Activated CD4-positive, alpha-beta T cell treated with anti-CD3 and anti-CD28 coated beads, Interleukin-10, Interleukin-2, amounts not matched to agents 100 ng/mL and 50 ng/mL, durations not matched to agents 16 hours and 8 hours (primary cell): ENCODE measurements around the gene ATP2B2.

Experiments
- DNase-seq: peaks from one replicate; pipeline ENCODE4 v3.0.0-alpha.2; 2020

ATP2B2 gene

DNA sequence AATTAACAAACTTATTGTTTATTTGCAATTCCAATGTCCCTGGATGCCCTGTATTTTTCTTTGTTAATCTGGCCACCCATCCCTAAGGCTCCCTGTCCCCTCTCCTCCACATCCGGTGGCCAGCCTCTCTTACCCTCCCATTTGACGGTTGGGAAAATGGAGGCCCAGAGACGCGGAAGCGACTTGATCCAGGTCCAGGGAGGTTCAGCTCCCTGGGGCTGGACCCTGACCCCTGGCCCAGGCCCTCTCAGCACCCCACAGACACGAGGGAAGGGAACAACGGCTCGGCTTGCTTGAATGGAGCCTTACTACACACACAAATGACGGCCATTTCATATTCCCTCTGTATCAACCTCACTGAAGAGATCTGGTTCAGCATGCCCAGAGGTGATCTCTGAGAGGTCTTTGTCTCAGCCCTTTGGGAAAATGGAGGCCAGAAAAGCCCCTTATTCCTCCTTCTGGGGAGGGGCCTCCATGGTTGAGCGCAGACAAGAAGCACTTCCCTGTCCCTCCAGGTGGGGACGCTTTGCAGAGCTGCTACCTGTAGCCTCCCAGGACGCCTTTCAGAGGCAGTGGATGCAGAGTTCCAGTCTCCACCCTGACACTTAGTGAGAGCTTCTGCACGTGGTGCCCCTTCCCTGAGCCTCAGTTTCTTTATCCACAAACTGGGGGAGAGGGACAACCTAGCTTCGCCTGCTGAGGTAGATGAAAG, 82.1 kb downstream of the ATP2B2 start:
- no peak for DNase-seq

DNA sequence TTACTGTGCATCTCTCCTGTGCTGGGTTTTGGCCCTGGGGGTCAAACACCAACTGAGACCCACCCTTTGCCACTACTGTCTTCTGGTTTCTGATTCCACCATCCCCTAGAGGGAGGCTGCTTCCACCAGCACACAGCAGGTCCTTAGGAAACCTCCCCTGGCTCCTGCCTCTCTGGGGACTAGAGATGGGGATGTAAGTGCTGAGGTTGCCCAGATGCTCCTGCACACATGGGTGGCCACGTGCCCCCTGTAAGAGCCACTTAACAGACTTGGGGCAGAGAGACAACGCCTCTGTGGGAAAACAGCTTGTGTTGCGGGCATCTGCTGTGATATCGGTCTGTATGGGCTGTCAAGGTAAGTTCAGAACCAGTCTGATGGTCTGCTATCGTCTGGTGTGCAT, 83.4 kb downstream of the ATP2B2 start:
- no peak for DNase-seq

DNA sequence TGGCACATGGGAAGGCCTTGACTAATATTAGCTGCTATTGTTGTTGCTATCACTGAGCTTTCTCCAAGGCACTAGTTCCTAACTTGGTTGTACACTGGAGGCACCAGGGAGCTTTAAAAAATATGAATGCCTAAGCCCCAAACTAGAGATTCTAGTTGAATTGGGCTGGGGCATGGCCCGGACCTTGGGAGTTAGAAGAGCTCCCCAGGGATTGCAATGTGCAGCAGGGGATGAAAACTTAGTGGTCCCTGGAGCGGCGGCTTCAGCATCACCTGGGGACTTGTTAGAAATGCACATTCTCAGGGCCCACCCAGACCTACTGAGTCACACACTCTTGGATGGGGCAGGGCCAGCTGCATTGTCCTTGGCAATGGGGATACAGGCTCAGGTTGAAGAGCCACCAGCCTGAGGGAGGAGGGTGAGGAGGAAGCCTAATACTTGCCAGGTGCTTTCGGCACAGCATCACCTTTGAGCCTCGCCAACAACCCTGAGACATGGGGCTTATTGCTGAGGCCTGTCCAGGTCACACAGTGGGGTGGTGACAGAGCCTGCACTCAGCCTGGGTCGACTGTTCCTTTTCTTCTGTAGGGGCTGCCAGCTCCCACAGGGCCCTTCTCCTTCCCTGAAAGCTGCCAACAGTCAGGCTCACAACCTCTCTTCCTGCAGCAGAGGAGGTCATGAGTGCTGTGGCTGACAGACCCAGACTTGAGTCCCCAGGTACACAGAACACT, 84.5 kb downstream of the ATP2B2 start:
- DNase-seq, result no peak

DNA sequence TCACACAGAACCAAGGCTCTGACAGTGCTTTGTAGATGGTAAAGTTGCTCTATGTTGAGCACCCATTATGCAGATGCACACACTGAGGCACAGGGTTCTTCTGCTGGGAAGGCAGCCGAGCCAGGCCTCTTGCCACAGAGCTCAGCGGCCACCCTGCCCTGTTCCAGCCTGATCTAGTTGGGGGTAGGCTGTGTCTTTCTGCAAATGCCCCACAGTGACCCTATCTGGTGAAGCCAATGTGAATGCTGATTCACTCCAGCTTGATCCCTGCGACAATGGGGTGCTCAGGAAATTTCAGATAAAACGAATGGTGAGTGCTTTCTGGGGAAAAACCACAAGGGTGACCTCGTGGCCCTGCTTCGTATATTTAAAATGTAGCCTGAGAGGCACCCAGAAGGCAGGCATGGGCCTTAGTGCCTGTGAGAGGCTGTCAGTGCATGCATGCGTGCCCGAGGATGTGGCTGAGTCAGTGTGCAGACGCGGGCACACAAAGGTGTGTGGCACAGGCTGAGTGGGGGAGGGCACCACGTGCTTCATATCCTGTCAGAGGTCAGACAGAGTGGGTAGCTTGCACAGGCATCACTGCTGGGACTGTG, 85.7 kb downstream of the ATP2B2 start:
- peak; percentile 51 for DNase-seq

DNA sequence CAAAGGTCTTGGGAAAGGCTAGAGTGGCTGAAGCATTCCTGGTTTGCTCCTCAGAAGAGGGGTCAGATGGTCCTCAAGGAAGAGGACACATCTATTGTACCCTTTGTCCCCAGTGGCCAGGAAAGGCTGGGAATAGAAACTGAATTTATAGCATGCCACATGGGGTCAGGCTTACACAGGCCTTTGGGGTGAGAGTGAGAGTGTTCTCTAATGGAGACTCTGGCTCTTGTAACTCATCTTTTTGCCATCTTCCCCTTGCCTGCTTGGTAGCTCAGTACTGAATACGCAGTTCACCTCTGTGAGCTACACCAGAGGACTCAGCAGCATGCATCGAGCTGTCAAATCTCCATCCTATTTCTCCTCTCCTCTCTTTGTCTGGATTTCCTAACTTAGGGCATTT, 87.5 kb downstream of the ATP2B2 start:
- no peak for DNase-seq

DNA sequence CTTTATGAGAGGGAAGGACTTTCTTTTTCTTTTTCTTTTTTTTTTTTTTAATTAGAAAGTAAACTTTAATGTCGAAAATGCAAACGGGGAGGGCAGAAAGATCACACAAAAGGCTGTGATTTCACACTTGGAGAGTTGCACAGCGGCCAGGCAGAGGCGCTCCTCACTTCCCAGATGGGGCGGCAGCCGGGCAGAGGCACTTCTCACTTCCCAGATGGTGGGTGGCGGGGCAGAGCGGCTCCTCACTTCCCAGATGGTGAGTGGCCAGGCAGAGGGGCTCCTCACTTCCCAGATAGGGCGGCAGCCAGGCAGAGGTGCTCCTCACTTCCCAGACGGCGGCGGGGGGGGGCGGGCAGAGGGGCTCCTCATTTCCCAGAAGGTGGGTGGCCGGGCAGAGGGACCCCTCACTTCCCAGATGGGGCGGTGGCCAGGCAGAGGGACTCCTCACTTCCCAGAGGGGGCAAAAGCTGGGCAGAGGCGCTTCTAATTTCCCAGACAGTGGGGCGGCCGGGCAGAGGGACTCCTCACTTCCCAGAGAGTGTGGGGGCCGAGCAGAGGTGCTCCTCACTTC, 88.6 kb downstream of the ATP2B2 start:
- no peak for DNase-seq

DNA sequence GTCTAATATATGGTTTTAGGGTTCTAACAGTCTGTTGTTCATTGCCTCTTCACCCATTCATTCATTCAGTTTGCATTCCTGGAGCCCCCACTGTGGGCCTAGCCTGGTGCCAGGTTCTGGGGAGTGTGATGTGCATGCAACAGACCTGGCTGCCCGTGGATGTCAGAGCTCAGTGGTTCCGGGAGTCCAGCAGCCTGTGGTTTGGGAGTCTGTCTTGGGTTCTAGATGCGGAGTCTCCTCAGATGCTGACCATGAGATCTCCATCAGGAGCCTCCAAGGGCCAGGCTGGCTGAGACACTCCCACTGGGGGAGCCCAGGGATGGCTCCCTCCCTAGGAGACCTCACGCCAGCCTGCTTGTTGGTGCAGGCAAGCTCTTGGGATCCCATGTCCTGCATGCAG, 92.3 kb downstream of the ATP2B2 start:
- DNase-seq, result no peak

DNA sequence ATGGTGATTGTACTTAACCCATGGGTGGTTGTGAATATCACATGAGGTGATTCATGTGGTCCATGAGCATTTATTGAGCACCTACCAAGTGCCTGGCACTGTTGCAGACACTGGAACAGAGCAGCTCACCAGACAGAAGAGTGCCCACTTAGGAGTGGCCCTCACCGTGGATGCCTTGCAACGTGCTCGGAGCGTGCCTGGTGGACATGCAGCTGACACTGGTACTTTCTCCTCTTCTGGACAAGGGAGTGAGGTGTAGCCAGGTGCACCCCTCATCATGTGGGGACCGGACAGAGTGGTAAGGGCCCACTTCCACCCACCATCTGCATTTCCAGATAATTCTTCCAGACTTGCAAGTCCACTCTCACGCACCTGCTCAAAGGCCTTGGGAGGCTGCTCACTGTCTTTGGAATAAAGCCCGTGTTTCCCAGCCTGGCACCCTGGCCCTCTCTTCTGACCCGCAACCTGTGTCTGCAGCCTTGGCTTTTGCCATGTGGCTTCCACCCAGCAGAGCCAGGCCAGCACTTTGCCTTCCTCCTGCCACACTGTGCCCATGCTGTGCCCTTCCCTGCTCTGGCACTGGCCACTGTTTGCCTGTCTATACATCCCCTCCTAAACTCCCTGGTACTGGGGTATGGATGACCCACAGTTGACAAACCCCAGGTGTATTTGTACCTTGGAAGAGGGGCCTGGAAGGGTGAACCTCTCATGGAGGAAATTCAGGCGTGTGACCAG, 93.6 kb downstream of the ATP2B2 start:
- DNase-seq, result no peak

DNA sequence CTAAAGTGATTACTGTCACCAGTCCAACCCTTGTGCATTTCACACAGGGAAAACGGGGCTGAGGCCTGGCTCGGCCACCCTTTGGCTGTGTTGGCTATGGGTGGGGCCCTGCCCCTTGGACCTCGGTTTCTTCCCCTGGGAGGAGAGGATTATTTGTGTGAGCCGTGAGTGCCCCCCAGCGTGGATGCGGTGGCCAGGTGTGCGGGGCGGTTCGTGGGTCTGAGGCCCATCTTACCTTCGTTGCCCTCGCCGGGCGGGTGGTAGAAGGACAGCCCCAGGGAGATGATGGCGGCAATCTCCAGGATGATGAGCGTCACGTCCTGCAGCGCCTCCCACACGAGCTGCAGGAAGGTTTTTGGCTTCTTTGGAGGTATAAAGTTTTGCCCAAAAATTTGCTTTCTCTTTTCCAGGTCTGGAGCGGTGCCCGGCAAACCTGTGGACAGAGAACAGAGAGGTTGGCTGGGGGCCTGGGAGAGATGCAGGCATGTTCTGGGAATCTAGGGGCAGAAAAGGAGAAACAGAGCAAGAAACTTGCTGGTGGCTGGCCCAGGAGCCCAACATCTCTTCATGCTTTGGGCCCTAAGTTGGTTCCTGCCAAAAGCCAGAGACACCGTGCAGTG, 94.9 kb downstream of the ATP2B2 start:
- no peak for DNase-seq

DNA sequence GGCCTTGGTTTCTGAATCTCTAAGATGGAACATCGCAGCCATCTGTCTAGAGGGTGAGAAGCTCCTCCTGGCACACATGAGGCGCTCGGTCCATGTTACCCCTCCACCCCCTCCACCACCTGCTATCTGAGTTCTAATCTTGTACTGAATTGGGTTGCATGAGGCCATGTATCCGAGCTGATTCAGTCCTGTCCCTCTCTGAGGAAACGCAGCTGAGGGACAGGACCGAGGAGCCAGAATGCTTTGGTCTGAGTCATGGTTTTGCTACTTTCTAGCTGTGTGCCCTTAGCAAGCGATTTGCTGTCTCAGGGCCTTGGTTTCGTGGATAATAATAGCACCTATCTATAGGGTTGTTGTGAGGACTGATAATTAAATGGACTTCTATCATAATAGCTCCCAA, 96.7 kb downstream of the ATP2B2 start:
- no peak for DNase-seq

DNA sequence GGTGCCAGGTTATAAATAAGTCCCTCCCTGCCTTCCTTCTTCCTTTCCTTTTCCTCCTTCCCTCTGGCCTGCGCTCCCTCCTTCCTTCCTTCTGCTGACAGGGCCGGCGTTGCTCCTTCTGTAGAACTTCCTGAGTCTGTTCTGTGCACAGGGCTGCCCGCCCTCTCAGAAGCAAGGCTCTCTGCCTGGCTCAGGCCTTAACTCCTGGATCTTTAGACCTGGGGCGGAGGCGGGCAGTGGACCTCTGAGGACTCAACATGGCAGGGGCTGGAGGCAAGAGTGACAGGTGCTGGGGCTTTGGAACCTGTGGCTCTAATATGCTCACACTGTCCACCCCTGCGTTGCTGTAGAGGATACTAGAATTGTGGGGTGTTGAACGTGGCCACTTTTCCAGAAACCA, 98.0 kb downstream of the ATP2B2 start:
- no peak for DNase-seq

DNA sequence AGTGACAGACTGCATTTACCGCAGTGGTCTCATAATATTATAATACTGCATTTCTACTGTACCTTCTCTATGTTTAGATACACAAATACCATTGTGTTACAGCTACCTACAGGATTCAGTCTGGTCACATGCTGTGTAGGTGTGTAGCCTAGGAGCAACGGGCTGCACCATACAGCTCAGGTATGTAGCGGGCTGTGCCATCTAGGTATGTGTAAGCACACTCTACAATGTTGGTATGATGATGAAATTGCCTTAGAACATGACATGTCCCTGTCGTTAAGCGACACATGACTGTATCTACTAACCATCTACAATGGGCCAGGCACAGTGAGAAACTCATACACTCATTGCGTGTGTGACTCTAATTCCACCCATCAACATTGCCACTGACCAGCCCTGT, 99.0 kb downstream of the ATP2B2 start:
- no peak for DNase-seq

DNA sequence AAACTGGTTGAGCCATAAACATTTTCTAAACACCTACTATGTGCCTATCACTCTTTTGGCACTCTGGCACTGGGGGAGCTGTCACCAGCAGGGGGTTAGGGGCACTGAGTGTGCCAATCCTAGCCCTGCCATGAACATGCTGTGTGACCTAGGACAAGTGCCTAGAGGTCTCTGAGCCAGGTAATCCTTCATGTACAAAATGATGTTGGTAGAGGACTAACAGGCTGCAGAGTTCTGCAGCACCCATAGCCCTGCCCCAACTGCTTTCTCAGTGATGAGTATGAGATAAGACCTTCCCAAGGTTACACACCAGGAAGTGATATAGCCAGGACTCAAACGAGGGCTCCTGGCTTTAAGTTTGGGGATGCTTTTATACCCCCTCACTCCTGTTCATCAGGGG, 99.6 kb downstream of the ATP2B2 start:
- no peak for DNase-seq

DNA sequence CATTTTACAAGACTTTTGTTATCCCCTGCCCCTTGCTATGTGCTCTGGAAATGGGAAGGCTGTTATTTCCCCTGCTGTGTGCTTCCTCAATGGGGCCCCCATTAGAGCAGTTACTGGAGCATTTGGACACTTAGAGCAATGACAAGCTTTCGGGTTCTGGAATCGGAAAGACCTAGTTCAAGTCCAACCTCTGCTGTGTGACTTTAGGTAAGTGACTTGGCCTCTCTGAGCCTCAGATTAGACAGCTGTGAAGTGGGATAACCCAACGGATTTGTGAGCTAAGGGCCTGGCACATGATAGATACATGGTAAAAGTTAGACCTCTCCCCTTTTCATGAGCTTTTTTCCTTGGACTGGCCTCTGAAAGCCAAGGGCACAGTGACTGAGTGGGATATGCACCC, 100.5 kb downstream of the ATP2B2 start:
- no peak for DNase-seq

DNA sequence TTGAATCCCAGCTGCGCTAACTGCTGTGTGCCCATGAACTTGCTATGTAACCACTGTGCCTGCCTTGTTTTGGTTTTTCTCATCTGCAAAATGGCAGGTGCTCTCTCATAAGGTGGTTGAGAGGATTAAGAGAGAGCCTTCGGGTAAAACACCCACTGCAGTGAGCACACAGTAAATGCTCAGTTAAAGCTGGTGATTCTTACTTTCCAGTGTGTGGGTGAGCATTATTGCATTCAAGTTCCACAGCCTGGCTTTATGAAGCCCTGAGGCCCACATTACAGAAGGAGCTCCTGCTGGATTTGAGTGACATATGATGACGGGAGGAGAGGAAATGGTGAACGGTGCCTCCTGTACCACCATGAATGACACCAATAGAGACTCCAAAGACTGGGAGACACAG, 101.0 kb downstream of the ATP2B2 start:
- DNase-seq, result no peak

DNA sequence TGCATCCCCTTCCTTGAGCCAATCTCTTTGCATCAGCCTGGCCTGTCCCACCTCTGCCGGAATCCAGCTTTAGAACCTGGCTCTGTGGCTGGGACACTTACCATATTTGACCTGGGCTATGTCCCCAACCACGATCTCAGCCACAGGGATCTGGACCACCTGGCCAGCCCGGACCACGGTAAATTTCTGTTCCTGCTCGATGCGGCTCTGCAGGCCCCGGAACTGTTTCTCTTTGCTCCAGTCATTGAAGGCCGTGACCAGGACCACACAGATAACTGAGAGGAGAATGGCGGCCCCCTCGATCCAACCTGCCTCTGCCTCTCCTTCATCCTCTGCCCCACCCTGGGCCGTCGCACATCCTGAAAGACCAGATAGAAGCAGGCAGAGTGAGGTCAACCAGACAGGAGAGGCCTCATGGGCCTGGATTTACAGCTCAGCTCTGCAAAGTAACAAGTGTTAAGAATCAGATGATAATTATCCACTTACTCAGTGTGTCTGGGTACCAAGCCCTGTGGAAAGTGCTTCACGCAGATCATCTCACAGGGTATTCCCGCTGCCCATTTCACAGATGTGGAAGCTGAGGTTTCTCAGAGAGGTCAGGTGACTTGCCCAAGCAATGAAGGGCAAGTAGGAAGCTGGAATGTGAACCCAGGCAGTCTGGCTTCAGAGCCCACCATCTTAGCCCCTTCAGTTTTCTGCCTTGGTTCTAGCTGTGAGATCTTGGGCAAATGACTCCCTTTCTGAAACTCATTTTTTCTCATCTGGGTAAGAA, 103.2 kb downstream of the ATP2B2 start:
- DNase-seq, result no peak

DNA sequence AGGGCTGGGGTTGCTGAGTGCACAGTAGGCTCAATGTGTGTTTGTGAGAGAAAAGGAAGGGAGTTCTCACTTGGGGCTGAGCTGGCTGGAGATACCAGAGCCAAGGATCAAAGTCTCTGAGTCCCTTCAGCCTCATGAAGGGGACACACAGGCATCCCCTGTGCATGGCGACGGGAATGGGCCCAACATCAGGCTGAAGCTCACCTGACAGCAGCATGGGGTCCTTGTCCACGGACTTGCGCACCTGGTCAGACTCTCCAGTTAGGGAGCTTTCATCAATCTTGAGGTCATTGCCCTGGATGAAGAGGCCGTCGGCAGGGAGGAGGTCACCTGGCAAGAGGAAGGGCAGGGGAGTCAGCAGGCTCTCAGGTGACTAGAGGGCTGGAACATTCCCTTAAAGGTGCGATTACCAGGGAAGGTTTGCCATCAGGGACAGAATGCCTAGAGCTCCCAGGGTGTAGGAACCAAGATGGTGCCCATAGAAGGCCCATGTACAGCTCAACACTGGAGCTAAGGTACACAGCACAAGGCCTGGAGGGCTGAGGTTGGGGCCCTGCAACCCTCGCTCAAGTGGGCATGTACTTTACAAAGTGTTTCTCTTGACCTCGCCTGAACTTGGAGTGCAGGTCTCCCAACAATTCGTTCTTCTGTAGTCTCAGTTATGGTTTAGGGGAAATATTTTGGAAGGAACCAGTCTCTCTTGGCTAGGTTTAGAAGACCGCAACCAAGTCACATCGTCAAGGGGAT, 104.5 kb downstream of the ATP2B2 start:
- no peak for DNase-seq

DNA sequence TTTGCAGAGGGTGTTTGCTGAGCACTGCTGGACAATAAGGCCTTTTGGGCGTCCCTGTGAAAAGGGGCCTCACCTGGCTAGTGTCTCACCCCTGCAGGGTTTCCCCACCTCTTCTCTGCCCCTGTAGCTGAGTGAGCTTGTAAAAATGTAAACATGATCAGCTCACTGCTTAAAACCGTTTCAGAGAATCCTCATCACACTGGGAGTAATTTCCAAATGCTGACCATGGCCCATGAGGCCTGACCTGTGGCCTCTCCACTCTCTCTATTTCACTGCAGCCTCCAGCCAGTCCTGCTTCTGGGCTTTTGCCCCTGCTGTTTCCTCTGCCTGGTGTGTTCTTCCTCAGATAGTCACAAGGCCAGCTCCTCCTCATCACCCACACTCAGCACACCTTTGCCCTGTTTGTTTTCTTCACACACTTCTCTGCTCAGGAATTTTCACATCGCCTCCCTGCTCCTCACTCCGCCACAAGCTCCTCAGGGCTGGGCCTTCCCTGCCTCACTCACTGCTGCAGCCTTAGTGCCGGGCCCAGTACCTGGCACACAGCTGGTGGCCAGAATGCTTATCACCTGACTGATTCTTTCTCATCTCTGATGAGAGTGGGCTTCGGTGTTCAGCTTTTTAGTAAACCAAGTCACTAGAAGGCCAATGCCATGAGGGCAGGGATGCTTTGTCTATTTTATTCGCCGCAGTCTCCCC, 105.2 kb downstream of the ATP2B2 start:
- no peak for DNase-seq

DNA sequence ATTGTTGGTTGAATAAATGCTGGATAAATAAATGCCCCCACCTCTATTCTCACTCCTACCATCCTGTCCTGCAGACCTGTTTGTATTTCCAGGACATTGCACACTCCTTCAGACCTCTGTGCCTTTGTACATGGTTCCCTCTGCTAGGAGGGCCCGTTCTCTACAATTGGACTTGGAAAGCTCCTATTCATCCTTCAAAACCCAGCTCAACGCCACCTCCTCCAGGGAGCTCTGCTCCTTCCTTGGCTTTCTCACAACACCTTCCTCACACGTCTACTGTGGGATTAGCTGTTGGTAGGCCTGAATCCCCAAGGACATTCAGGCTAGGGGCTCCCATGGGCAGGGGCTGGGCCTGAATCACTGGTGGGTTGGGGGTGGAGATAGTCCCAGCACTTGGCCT, 105.8 kb downstream of the ATP2B2 start:
- no peak for DNase-seq

DNA sequence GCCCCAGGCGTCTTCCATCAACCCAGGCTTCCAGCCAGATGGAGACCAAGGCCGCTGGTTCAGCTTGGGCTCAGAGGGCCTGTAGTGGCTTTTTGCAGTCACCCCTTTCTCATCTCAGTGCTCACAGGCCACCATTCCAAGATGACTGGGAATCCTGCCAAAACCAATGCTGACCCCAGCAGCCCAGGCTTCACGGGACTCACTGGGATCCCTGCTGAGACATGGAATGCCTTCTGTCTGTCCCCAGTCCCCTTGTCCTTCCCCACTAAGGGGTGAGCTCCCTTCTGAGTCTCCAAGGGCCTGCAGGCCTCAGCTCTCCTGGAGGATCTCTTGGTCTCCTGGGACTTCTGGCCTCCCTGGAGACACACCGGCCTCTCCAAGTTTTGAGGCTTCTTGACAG, 107.0 kb downstream of the ATP2B2 start:
- DNase-seq, result no peak

DNA sequence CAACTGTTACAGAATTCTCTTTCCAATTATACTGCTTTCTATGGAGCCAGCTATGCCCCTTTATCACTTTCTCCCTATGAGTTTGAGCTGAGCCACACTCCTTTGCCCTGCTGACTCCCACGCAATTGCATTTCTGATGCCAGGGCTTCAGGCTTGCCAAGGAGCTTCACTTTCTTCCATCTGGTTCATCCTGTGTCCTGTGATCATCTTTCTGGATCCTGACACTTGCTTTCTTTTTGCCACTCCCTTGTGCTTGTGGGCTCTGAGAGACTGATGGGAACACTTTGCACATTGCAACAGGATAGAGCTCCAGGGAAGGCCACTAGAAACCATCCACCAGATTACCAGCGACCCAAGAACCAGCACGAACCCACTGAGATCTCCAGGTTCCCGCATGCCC, 107.5 kb downstream of the ATP2B2 start:
- DNase-seq, result no peak
